SK-N-MC (cell line): ENCODE results near the gene NOTCH2NLA.
"Not testable (repeated sequence)": the region's sequence is repeated elsewhere in the genome, so short reads cannot be mapped to it uniquely, and the experiment has no call there.

Experiments
- EZH2 ChIP-seq: fragments of 200-600 bp; sonication (generic); IDR thresholded peaks from one replicate; pipeline ENCODE4 v1.6.1; 2017; ENCODE audit warnings: antibody characterized with exemption
- FOXP2 ChIP-seq: optimal IDR thresholded peaks from 2 replicates; pipeline ENCODE3; 2011; ENCODE audit warnings: mild to moderate bottlenecking, moderate library complexity; ENCODE audit not compliant: insufficient read depth; ENCODE audit errors: extremely low read length, control extremely low read depth

GRCh38 chr1:146273194-146273593 is 44.4 kb upstream of the NOTCH2NLA start:
- TF ChIP-seq EZH2, FOXP2: not testable (repeated sequence)
